Measurements from ENCODE around the gene PARD3.

DNA sequence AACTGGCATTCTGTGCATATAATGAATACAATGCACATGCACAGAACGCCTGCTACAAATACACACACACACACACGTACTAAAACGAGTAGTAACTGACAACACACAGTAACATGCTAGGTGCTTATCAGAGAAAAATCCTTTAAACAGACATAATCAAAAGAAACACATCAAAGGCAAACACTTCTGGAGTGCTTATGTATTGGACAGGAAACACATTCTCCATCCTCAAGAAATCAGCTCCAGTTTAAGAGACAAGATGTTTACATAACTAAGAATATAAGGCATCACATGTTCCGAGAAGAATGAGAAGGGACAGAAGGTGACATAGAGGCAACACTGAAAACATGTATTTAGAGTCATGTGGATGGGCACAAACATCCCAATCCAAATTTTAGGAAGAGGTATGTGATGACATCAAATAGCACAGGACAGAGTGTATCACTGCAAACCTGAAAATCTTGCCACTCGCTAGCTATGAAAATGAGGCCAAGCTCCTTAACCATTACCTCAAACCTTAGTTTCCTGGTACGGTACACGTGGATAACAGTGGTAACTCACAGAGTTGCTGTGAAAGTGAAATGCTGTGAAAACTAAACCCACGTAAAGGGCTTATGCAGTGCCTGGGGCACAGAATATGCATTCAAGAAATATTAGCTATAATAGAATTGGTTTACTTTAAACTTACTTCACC, 619.6 kb downstream of the PARD3 start:
- TF ChIP-seq POLR2A (IDR thresholded peaks at IDR 0.05), result no peak
- TF ChIP-seq, protein P1, sequence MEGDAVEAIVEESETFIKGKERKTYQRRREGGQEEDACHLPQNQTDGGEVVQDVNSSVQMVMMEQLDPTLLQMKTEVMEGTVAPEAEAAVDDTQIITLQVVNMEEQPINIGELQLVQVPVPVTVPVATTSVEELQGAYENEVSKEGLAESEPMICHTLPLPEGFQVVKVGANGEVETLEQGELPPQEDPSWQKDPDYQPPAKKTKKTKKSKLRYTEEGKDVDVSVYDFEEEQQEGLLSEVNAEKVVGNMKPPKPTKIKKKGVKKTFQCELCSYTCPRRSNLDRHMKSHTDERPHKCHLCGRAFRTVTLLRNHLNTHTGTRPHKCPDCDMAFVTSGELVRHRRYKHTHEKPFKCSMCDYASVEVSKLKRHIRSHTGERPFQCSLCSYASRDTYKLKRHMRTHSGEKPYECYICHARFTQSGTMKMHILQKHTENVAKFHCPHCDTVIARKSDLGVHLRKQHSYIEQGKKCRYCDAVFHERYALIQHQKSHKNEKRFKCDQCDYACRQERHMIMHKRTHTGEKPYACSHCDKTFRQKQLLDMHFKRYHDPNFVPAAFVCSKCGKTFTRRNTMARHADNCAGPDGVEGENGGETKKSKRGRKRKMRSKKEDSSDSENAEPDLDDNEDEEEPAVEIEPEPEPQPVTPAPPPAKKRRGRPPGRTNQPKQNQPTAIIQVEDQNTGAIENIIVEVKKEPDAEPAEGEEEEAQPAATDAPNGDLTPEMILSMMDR (IDR thresholded peaks at IDR 0.05), result no peak
